Fibroblast of lung (primary cell): ENCODE measurements around the gene HEATR9. TPM values are rescaled to one million over a fixed set of nuclear protein-coding genes. Genes with fewer than 3 reads are reported as not detected.

ENCODE experiments used
- DNase-seq, 2 donors: peaks; one replicate each; pipeline versions ENCODE4 v3.0.0 to v3.0.0-alpha.2; 2010; ENCODE audit warnings: low read depth in 2 of 2
- H2AFZ ChIP-seq: 2 replicates; pipeline ENCODE4 v1.5.1; 2012; ENCODE audit warnings: low read length, control low read depth, inconsistent platforms
- H3K27ac ChIP-seq: 2 replicates; pipeline ENCODE4 v1.5.1; 2011; ENCODE audit warnings: low read length, control low read depth; ENCODE audit not compliant: insufficient read depth
- H3K27me3 ChIP-seq: 2 replicates; pipeline ENCODE4 v1.5.1; 2011; ENCODE audit warnings: mild to moderate bottlenecking, low read length; ENCODE audit not compliant: control insufficient read depth, insufficient read depth
- H3K36me3 ChIP-seq: 2 replicates; pipeline ENCODE4 v1.5.1; 2011; ENCODE audit warnings: low read length; ENCODE audit not compliant: control insufficient read depth, insufficient read depth
- H3K4me1 ChIP-seq: 2 replicates; pipeline ENCODE4 v1.5.1; 2011; ENCODE audit warnings: low read length; ENCODE audit not compliant: control insufficient read depth, insufficient read depth; ENCODE audit errors: extremely low read depth
- H3K4me2 ChIP-seq: 2 replicates; pipeline ENCODE4 v1.5.1; 2011; ENCODE audit warnings: low read length, control low read depth; ENCODE audit not compliant: insufficient read depth; ENCODE audit errors: extremely low read depth
- H3K4me3 ChIP-seq, 4 experiments: fragments of 200-600 bp in 1 of 4; sonication (generic) in 1 of 4; replicated peaks in 1 of 4; 2 replicates each; pipeline ENCODE4 v1.5.1; 2011 to 2016; ENCODE audit warnings: low read length in 4 of 4, low read depth in 3 of 4, mild to moderate bottlenecking in 3 of 4, control low read depth in 2 of 4, inconsistent platforms in 1 of 4, mixed read lengths in 1 of 4; ENCODE audit not compliant: insufficient read depth in 1 of 4; ENCODE audit errors: control extremely low read depth in 1 of 4
- H3K79me2 ChIP-seq: 2 replicates; pipeline ENCODE4 v1.5.1; 2012; ENCODE audit warnings: mild to moderate bottlenecking, low read length, inconsistent platforms; ENCODE audit not compliant: control insufficient read depth, insufficient read depth
- H3K9ac ChIP-seq: 2 replicates; pipeline ENCODE4 v1.5.1; 2011; ENCODE audit warnings: mild to moderate bottlenecking, low read length, control low read depth; ENCODE audit not compliant: insufficient read depth
- H3K9me3 ChIP-seq: 2 replicates; pipeline ENCODE4 v1.5.1; 2012; ENCODE audit warnings: low read depth, low read length; ENCODE audit not compliant: control insufficient read depth, insufficient read depth
- H4K20me1 ChIP-seq: 2 replicates; pipeline ENCODE4 v1.5.1; 2011; ENCODE audit warnings: low read length; ENCODE audit not compliant: control insufficient read depth, insufficient read depth; ENCODE audit errors: extremely low read depth
- EZH2 ChIP-seq: IDR thresholded peaks from 2 replicates; pipeline ENCODE4 v1.5.1; 2012; ENCODE audit warnings: low read length, control low read depth, mild to moderate bottlenecking; ENCODE audit errors: missing control alignments
- polyA plus RNA-seq, 2 donors: library from polyadenylated mRNA; depleted of rRNA in 1 of 2; stranded (reverse) in 1 of 2; unstranded in 1 of 2; fragments of >200 nt; gene quantifications; 2 replicates each; pipeline ENCODE4 v1.2.1, GENCODE V29; 2011 to 2012; ENCODE audit warnings: missing spikeins in 1 of 2
- total RNA-seq: library from RNA; depleted of rRNA; stranded (reverse); fragments of >200 nt; gene quantifications from 2 replicates; pipeline ENCODE4 v1.2.1, GENCODE V29; 2014
- TF ChIP-seq, protein P1 (sequence below), 2 donors: IDR thresholded peaks in 1 of 2; conservative IDR thresholded peaks in 1 of 2; 1 replicate in 1 of 2; 2 replicates in 1 of 2; pipeline ENCODE4 v1.5.1; 2011 to 2012; ENCODE audit warnings: low read length in 2 of 2, control low read depth in 1 of 2, inconsistent platforms in 1 of 2, low read depth in 1 of 2, mild to moderate bottlenecking in 1 of 2

The HEATR9 gene
- total and polyA plus RNA-seq, 2 donors (not counting 1 experiment from before 2014, with no cell fraction given): not detected

DNA sequence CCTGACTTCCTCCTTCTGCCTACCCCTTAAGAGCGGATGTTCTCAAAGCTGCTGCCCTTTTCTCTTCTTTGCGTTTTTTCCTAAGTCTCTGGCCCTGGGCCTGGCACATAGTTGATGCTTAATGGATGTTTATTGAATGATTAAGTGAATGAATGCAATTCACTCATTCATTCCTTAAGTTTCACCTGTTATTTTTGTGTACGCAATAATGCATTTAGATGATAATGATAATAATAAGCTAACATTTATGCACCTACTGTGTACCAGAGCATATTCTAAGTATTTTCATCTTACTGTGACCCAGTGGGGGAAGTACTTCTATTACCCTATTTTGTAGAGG, 7.1 kb upstream of the HEATR9 start:
- Histone ChIP-seq H3K4me1 (no peaks in the 10 kb centered on the region), H3K4me2 (no peak overlapping the region), H2AFZ (no peak overlapping the region)

DNA sequence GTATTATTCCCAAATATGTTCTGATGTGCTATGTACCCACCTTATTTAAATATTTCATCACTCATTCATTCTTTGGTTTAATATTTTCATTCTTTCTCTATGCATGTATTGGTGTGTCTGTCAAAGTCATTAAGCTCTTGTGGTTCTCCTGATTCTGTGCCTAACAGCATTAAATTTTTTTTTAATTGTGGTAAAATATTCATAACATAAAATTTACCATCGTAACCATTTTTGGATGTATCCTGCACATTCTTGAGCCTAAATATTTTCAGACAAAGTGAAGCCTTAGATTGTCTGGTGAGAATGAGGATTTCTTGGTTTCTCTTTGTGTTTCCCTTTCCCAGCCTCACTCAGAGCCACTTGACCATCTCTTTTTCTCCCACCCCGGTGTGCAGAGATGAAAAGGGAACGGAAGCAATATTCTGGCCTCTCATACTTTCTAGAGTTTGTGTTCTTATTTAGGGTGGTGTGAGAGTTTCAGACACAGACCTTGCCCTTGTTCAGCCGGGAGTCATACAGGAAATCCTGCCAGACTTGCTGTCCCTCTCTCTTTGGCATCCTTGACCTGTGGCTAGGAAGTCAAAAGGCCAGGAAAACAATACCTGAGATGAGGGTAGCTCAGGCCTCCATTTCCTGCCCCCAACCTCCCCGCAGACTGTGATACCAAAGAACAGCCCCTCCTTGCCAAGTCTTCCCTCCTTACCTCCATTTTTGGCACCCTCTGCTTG, 6.5 kb upstream of the HEATR9 start:
- H3K9me3 ChIP-seq: no peaks in the 10 kb centered on the region
- H3K27ac ChIP-seq: no peak overlapping the region
- H3K4me3 ChIP-seq: no peak overlapping the region
- H4K20me1 ChIP-seq: no peaks in the 10 kb centered on the region
- H3K36me3 ChIP-seq: no peaks in the 10 kb centered on the region
- no peaks in the 10 kb centered on the region for H3K79me2 ChIP-seq
- no peak overlapping the region for H2AFZ ChIP-seq
- no peak overlapping the region for H3K9ac ChIP-seq
- DNase-seq: no peak
- no peaks in the 10 kb centered on the region for H3K27me3 ChIP-seq
- no peak overlapping the region for H3K4me2 ChIP-seq
- no peaks in the 10 kb centered on the region for H3K4me1 ChIP-seq
- TF ChIP-seq EZH2: no peak
- TF ChIP-seq, protein P1, sequence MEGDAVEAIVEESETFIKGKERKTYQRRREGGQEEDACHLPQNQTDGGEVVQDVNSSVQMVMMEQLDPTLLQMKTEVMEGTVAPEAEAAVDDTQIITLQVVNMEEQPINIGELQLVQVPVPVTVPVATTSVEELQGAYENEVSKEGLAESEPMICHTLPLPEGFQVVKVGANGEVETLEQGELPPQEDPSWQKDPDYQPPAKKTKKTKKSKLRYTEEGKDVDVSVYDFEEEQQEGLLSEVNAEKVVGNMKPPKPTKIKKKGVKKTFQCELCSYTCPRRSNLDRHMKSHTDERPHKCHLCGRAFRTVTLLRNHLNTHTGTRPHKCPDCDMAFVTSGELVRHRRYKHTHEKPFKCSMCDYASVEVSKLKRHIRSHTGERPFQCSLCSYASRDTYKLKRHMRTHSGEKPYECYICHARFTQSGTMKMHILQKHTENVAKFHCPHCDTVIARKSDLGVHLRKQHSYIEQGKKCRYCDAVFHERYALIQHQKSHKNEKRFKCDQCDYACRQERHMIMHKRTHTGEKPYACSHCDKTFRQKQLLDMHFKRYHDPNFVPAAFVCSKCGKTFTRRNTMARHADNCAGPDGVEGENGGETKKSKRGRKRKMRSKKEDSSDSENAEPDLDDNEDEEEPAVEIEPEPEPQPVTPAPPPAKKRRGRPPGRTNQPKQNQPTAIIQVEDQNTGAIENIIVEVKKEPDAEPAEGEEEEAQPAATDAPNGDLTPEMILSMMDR (conservative IDR thresholded peaks at IDR 0.05 in 1 of 2, IDR thresholded peaks at IDR 0.05 in 1 of 2; ENCODE audit: low read depth in 1 of 2, low read length in 2 of 2): no peak

More for the DNA sequence above, 7.1 kb upstream of the HEATR9 start:
- no peak for DNase-seq
- Histone ChIP-seq H3K27me3 (no peaks in the 10 kb centered on the region), H3K79me2 (no peaks in the 10 kb centered on the region), H3K9ac (no peak overlapping the region), H3K36me3 (no peaks in the 10 kb centered on the region), H3K4me3 (no peak overlapping the region), H4K20me1 (no peaks in the 10 kb centered on the region), H3K9me3 (no peaks in the 10 kb centered on the region), H3K27ac (no peak overlapping the region)
- TF ChIP-seq EZH2: no peak
- TF ChIP-seq, protein P1 (conservative IDR thresholded peaks at IDR 0.05 in 1 of 2, IDR thresholded peaks at IDR 0.05 in 1 of 2; ENCODE audit: low read depth in 1 of 2, low read length in 2 of 2): no peak

DNA sequence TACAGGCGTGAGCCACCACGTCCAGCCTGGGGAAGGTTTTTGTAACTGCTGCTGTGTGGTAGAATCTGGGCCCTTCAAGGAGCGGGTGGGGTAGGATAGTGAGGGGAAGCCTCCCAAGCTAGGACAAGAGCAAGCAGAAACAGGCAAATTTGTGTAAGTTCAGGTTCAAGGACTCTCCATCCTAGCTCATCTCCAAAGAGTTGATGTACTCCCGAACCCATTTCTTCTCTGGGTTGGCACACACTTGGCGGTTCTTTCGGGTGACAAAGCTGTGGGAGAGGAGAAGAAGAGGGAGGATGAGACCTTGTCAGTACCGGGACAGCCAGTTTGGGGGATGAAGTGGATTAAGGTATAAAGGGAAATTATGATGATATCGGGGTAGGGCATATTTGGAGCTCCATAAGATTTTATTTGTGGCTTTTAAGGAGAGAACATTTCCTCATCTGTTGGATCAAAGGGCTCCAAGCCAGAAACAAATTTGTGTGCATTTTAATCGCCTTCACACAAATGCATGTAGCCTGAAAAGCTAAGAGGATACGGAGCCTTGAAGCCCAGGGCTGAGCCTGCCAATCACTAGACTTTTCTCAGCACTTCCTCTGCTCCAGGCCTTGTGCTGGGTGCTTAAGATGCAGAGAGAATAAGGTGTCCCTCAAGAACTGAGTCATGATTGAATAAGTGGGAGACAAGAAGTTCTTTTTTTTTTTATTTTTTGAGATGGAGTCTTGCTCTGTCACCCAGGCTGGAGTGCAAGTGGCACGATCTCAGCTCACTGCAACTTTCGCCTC, 3.7 kb upstream of the HEATR9 start:
- Histone ChIP-seq H3K36me3 (no peaks in the 10 kb centered on the region), H3K4me1 (no peaks in the 10 kb centered on the region), H3K4me2 (no peak overlapping the region), H2AFZ (no peak overlapping the region), H3K4me3 (no peak overlapping the region), H4K20me1 (no peaks in the 10 kb centered on the region), H3K79me2 (no peaks in the 10 kb centered on the region), H3K9ac (no peak overlapping the region), H3K27ac (no peak overlapping the region), H3K9me3 (no peaks in the 10 kb centered on the region), H3K27me3 (no peaks in the 10 kb centered on the region)
- no peak for DNase-seq
- TF ChIP-seq, protein P1 (conservative IDR thresholded peaks at IDR 0.05 in 1 of 2, IDR thresholded peaks at IDR 0.05 in 1 of 2; ENCODE audit: low read depth in 1 of 2, low read length in 2 of 2): no peak
- TF ChIP-seq EZH2: no peak
